Cardiac septum (tissue), 1 donor: Measurements from ENCODE around the gene DMAC1. TPM values are rescaled to one million over a fixed set of nuclear protein-coding genes. Genes with fewer than 3 reads are reported as not detected.

Experiments
- DNase-seq: peaks from one replicate; pipeline ENCODE4 v3.0.0-alpha.2; 2020; ENCODE audit warnings: low spot score
- intact Hi-C: fragments of 100-400 bp; cut with DNase I; formaldehyde crosslinking; loops from one replicate; pipeline ENCODE4 v1.14.0; 2022
- total RNA-seq: library from RNA; stranded (reverse); fragmentation: NEBNext Ultra II Directional; extraction: Animal tissue kit (Norgen Biotek cat#: 25700); gene quantifications from one replicate; pipeline ENCODE4 v1.2.1, GENCODE V29; 2021
- donor health status: DM: no; HTN: no; CAD: no.

Gene DMAC1
- total RNA-seq, 1 donor from 2014 or later: 99.8 TPM

DNA sequence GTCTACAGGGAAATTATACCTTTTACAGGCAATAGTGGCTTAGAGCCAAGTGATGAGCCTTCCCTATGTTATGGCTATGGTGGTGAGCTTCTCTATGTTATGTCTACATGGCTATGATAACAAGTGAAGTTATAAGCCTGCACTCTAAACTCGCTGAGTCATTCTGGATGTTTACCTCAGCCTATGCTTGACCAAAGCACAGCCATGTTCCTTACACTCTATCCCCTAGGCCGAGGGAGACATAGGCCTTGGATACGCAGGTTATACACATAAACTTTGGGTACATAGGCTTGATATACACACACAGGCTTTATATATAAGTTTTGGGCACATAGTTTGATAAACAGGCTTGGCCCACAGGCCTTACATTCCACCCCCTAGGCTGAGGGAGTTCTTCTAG is 13.8 kb downstream of the DMAC1 start:
- DNase-seq: no peak

GRCh38 chr9:7784472-7784871 is 15.1 kb downstream of the DMAC1 start:
- DNase-seq: no peak
- intact Hi-C loops: no loop called here

More for the DNA sequence above, 13.8 kb downstream of the DMAC1 start:
- intact Hi-C loops: no loop called here

GRCh38 chr9:7783635-7784063 is 15.9 kb downstream of the DMAC1 start:
- intact Hi-C loops: no loop called here
- DNase-seq: no peak

DNA sequence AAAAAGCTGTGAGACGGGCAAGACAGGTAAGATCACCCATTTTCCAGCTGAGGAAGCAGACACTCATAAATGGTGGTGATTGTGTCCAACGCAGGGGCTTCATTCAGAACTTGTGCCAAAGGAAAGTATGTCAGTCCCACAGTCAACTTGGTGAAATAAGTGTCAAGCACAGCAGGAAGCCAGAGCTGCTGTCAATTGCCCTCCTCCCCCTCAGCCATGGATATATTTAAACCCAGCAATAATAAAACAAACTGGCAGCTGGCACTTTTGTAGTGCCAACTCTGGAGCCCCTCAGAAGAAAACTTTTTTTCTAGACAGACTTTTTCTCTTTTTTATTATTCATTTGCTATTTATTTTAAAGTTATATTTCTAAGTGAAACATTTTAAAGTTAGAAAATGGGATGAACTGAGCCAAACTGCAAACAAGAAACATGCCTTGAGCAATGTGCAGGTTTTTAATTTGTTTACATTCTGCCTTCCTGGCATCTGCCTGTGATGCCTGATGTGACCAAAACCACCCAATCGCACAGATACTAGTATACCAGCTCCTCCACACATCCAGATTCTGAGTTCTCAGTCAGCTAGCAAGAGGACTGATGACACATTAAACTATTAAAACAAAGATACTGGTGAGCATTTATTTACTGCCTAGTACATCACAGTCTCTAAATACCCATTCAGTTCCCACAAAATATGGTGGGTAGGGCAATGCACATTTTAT is 17.0 kb downstream of the DMAC1 start:
- DNase-seq: no peak
- intact Hi-C loops: no loop called here

- no peak for DNase-seq
- intact Hi-C loops: no loop called here
These were observed 19.2 kb downstream of the DMAC1 start for GRCh38 chr9:7780261-7780988.

DNA sequence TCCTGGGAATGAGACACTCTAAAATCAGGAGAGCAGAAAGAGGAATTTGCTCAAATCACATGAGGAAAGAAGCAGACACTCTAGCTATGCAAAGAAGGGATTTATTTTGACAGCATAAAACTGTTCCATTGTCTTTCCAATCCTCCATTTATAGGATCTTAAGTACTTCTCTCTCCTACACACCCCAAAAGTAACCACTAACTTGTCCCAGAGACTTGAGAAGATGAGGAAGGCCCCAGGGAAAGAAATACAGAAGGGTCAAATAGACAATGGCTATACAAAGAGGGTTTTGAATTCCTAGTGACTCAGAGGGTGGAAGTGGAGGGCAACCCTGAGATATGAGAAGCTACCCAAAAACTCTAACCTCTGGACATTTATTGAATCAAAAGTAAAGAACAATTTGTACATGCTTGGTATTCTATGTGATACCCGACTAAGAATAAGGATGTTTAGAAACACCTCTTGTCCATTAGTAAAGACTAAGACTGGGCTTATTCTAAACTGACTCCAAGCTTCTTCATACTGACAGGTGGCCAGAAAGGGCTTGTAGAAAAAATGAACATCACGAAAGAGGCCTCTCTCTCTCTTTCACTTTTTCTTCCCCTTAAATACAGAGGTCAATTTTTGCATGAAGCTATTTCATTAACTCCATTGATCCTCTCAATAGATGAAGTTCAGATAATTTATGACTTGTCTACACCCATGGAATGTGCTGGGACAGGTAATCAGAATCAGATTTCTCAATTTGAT is 20.6 kb downstream of the DMAC1 start:
- intact Hi-C loops: no loop called here
- no peak for DNase-seq

GRCh38 chr9:7777771-7778170 is 21.8 kb downstream of the DMAC1 start:
- no peak for DNase-seq
- intact Hi-C loops: no loop called here

GRCh38 chr9:7770111-7770510 is 29.5 kb downstream of the DMAC1 start:
- intact Hi-C loops: no loop called here
- no peak for DNase-seq

DNA sequence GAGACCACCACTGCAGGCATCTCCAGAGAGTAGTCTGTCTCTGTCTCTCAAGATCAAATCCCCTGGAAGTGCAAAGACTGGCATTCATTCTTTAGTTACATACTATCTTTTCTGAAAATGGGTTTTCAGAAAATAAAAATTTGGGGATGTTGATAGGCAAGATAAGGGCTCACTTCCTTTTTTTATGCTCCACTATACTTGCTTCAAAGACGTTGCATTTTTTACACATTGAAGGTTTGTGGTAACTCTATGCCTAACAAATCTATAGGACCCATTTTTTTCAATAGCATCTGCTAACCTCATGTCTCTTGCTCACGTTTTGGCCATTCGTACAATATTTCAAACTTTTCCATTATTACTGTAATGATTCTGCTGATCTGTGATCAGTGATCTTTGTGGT is 37.0 kb downstream of the DMAC1 start:
- DNase-seq: no peak
- intact Hi-C loops: no loop called here

- intact Hi-C loops: no loop called here
- no peak for DNase-seq
These were observed 39.6 kb downstream of the DMAC1 start for GRCh38 chr9:7760014-7760415.

DNA sequence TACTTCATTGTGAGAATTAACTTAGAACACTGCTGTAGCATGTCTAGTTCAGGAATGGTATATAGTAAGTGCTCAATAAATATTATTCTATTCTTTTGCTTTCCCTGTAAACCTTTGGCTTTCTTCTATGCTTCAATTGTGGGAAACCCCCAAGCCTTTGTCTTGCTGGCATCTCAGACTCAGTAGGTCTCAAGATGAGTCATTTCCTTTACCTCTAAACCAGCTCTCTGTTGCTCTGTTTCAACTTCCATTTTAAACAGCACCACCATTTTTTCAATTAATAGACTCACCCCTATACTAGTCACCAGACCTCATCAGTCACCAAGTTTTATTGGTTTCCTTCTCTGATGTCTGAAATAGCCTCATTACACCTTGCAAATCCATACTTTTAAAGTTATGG is 43.5 kb downstream of the DMAC1 start:
- no peak for DNase-seq

DNA sequence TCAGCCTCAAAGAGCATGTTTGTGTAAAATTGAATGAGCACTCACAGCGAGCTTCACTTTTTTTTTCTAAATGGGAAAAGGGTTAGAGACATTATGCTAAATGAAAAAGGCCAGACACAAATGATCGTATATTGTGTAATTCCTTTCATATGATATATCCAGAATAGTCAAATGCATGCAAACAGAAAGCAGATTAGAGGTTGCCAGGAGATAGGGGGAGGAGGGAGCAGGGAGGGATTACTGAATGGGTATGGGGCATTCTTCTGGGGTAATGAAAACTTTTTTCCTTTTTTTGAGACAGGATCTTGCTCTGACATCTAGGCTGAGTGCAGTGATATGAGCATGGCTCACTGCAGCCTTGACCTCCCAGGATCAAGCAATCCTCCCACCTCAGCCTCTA is 47.1 kb downstream of the DMAC1 start:
- intact Hi-C loops: no loop called here
- DNase-seq: no peak

More for the DNA sequence above, 43.5 kb downstream of the DMAC1 start:
- intact Hi-C loops: no loop called here
